Head of caudate nucleus (tissue), 42 donors: Measurements from ENCODE around the gene CHTF18.

Experiments
- DNase-seq, 42 donors: peaks; one replicate each; pipeline versions ENCODE4 v3.0.0 to v3.0.0-alpha.2; 2020 to 2021; ENCODE audit warnings: mixed read lengths in 7 of 42
- intact Hi-C: fragments of 100-400 bp; cut with DNase I; formaldehyde crosslinking; loops from one replicate; pipeline ENCODE4 v1.15.0; 2022

CHTF18 gene

GRCh38 chr16:800834-801511, 12.6 kb downstream of the CHTF18 start:
- no peak for DNase-seq
- intact Hi-C loops, result no loop called here

GRCh38 chr16:801584-802363, 13.4 kb downstream of the CHTF18 start:
- DNase-seq, result no peak
- intact Hi-C loops, result no loop called here

DNA sequence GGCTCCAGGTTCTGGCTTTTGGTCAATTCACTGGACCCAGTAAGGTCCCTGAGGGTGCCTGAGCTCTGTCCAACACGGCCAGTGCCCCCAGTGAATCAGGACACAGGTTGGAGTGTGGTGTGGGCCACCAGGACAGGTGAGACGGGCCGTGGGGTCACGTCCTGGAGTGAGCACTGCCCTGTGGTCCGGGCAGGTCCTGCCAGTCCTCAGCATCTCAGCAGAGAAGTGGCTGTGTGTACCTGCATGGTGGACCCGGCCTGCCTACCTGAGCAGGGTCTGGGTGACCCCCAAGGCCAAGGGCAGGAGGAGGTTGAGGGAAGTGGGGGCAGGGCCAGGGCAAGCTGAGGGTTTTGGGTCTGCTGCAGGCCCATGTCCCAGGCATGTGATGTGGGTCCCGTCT, 14.0 kb downstream of the CHTF18 start:
- intact Hi-C loops, result no loop called here

GRCh38 chr16:802914-803753, 14.7 kb downstream of the CHTF18 start:
- intact Hi-C loops, result no loop called here
- DNase-seq, result no peak

More for the DNA sequence above, 14.0 kb downstream of the CHTF18 start:
- no peak for DNase-seq

DNA sequence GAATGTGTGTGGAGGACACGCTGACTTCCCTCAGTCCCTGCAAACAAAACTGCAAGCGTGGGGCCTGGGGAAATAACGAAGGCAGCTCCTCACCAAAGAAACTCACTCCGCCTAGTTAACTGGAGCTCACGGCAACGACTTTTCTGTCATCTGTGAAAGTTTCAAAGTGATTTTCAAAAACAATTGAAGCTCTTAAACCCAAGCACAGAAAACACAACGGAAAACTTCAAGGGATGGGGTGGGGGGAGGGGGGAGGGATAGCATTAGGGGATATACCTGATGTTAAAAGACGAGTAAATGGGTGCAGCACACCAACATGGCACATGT, 15.3 kb downstream of the CHTF18 start:
- DNase-seq, result no peak
- intact Hi-C loops, result no loop called here

DNA sequence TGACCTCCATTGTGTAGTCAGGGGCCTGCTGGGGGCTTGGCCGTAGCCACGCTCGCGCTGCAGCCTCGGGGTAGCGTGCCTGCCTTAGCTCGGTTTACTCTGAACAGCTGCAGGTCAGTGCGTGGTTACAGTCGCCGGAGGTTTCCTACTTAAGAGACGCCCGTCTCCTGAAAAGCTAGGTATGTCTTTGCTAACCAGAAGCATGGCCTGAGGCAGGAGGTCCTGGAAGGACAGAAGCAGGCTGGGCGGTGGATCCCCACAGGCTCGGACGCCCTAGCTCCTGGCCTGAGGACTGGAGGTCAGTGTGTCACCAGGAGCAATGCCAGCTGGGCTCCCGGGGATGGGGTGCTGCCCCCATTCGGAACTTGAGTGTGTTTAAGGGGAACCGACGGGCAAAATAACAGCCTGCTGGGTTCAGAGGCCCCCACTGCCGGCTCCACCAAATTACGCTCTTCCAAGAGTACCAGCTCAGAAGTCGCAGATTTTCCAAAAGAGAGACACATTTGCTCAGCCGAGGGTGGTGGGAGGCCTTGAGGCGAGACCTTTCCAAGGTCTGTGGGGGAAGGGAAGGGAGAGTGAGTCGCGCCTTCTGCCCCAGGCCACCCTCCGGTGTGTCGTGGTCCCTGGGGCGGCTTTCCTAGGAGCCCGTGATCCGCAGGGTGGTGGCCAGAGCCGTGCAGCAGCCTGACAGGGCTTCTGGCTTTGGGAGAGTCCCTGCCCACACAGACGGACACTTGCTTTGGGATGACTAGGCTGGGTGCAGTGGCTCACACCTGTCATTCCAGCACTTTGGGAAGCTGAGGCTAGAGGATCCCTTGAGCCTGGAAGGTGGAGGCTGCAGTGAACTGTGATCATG, 16.0 kb downstream of the CHTF18 start:
- intact Hi-C loops, result no loop called here
- no peak for DNase-seq

GRCh38 chr16:805474-805873, 17.1 kb downstream of the CHTF18 start:
- intact Hi-C loops, result no loop called here

GRCh38 chr16:807347-808084, 19.1 kb downstream of the CHTF18 start:
- DNase-seq, result peak; percentile 81 to 97 (median 93)
- intact Hi-C loops, result no loop called here

More at GRCh38 chr16:805474-805873, 17.1 kb downstream of the CHTF18 start:
- DNase-seq, result no peak

GRCh38 chr16:808085-808386, 19.6 kb downstream of the CHTF18 start:
- intact Hi-C loops, result no loop called here
- no peak for DNase-seq

- intact Hi-C loops, result loop anchor here (1.0 to 5.0 kb wide), 2 partner anchors 169 to 242 kb away; partner anchors contain the start of gene SOX8
- DNase-seq, result peak; percentile 55 to 91 (median 81)
These were observed 24.9 kb downstream of the CHTF18 start for GRCh38 chr16:813204-813915.

DNA sequence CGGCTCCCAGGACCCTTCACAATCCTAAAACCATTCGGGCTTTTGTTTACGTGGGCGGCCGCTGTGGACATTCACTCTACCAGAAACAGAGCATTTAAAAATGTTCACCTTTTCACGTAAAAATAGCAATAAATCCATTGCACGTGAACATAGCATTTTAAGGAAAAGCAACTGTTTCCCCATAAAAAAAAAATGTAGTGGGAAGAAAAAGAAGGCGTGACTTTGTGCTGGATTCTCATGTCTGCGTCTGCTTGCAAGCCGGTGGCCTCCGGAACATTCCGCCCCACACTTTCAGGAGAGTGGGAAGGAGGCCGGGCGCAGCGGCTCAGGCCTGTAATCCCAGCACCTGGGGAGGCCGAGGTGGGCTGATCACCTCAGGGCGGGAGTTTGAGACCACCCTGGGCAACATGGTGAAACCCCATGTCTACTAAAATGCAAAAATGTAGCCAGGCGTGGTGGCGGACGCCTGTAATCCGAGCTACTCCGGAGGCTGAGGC, 25.5 kb downstream of the CHTF18 start:
- DNase-seq, result peak in 6 of 42 donors; percentile 20 to 52 (median 33)
- intact Hi-C loops, result loop anchor here (1.0 to 5.0 kb wide), 2 partner anchors 168 to 241 kb away; partner anchors contain the start of gene SOX8

GRCh38 chr16:814974-815373, 26.6 kb downstream of the CHTF18 start:
- DNase-seq, result no peak
- intact Hi-C loops, result loop anchor here (5.0 kb wide), 1 partner anchor 167 kb away; the partner anchor contains the start of gene SOX8

DNA sequence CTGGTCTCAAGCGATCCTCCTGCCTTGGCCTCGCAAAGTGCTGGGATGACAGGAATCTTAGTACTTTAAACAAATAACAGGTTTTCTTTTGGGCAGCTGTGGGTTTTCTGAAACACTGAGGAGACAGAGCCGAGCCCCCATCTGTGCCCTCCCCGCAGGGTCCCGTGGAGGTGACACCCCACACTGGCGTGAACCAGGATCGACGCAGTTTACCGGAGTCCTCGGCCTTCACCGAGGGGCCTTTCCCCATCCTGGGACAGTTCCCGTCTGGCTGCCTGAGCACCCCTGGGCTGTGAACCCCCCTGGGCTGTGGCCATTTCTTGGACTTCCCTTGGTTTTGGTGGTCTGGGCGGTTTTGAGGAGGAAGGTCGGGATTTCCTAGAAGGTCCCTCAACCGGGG, 27.4 kb downstream of the CHTF18 start:
- DNase-seq, result no peak
- intact Hi-C loops, result no loop called here

DNA sequence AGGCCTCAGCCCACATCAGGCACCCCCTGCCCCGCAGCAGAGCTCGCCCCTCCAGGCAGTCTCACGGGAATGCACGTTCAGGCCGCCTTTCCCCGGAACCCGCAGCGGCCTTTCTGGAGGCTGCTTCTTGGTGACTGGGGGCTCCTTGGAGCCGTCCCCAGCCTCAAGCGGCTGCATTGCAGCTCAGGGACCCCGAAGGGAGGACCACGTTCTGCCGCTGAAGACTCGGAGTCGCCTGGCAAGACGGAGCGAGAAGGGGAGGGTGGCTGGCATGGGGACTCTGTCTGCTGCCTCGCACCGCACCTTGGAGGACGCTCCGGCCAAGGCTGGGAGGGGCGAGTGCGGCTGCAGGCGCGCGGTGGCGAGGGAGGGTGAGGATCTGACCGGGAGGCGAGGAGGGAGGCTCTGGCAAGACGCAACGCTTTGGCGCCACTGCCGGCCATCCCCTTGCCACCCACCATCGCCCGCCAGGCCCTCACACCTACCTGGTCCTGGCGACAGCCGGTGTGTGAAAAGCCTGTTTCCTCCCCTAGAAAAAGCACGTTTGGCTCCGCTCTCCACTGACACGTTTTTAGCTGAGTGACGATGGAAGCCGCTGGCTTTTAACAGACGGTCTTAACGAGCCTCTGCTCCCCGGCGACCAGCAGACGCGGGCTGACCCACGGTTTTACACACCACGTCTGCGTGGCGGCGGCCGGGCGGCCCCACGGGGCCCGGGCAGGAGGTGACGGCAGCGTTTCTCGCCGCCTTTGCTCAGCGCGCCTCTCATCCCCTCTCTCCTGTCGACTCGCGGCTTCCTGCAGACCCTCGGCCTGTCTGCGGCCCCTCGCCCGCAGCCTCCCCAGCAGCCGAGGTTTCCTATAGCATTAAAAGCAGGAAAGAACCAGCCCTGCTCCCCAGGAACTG, 28.8 kb downstream of the CHTF18 start:
- DNase-seq, result peak in 3 of 42 donors; percentile 19 to 29 (median 24)
- intact Hi-C loops, result no loop called here

DNA sequence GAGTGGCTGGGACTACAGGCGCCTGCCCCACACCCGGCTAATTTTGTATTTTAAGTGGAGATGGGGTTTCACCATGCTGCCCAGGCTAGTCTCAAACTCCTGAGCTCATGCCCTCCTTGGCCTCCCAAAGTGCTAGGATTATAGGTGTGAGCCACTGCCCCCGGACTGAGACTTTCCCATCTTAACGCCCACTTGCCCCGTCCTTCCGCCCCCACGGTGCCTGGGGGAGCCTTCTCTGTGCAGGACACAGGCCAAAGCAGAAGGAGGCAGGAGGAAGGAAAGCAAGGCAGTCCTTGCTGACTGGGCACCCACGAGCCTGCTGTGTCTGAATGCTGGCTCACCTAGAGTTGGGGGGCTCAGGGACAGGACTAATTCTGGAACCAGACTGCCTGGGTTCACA, 29.7 kb downstream of the CHTF18 start:
- DNase-seq, result no peak
- intact Hi-C loops, result no loop called here

DNA sequence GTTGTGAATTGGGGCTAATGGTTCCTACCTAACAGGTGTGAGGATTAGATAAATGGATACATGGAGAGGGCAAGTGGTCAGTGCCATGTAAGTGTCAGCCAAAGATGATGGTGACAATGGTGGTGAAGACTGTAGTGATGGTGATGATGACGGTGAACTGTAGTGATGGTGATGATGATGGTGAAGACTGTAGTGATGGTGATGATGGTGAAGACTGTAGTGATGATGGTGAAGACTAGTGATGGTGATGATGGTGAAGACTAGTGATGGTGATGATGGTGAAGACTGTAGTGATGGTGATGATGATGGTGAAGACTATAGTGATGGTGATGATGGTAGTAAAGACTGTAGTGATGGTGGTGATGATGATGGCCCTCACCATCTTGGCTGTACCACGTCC, 30.2 kb downstream of the CHTF18 start:
- intact Hi-C loops, result no loop called here
- no peak for DNase-seq
